ENCODE results near the gene DNAJB5.
"Not testable (repeated sequence)": the region's sequence is repeated elsewhere in the genome, so short reads cannot be mapped to it uniquely, and the experiment has no call there.

The DNAJB5 gene

GRCh38 chr9:34989003-34989945 is at the start of gene DNAJB5:
Gene DNAJB5, plus strand, starts transcription at chr9:34989745. Its CDS starts 886 bp downstream, at chr9:34990631.
- peak; percentile 100 for DNase-seq (ENCODE audit: low read depth)
- H3K4me3 ChIP-seq (ENCODE audit: low read depth, low read length) = peak within 1 kb of the TSS; percentile 86
- no peak for TF ChIP-seq CTCF (IDR thresholded peaks at IDR 0.05; ENCODE audit: insufficient read depth, low read depth, low read length, missing control alignments)

- DNase-seq (ENCODE audit: low read depth); H3K4me3 ChIP-seq (ENCODE audit: low read depth, low read length): not testable (repeated sequence)
Measured at GRCh38 chr9:34939989-34940388, 49.6 kb upstream of the DNAJB5 start.

DNA sequence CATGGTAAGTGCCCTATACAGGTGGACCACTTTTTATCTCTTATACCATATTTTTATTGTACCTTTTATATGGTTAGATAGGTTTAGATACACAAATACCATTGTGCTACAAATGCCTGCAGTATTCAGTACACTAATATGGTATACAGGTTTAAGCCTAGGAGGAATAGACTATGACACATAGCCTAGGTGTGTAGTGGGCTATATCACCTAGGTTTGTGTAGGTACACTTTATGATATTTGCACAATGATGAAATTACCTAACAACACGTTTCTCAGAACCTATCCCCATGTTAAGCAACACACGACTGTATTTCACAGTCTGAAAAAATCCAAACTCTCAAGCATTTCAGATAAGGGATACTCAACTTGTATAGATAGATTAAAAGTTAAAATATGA is 41.1 kb upstream of the DNAJB5 start:
- TF ChIP-seq CTCF (IDR thresholded peaks at IDR 0.05; ENCODE audit: insufficient read depth, low read depth, low read length, missing control alignments) = no peak
- H3K4me3 ChIP-seq (ENCODE audit: low read depth, low read length) = no peak overlapping the region
- DNase-seq (ENCODE audit: low read depth) = no peak

DNA sequence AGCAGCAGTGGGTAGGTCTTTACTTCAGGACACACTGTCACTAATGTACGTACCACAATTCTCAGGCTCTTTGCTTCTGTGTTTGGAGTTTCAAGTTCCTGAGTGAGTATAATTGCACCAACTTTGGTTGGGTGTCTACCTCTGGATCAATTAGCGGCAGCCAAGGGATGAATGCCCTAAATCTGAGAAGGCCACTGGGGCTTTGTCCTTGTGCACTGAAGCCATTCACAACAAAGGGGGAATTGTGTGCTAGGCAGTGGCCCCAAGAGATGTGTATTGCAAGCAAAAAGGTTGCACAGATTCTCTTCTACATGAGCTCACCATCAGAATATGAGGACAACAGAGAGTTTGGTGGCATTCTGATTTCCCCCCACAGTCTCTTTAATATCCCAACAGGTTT is 35.3 kb upstream of the DNAJB5 start:
- H3K4me3 ChIP-seq (ENCODE audit: low read depth, low read length) = no peak overlapping the region
- DNase-seq (ENCODE audit: low read depth) = no peak
- TF ChIP-seq CTCF (IDR thresholded peaks at IDR 0.05; ENCODE audit: insufficient read depth, low read depth, low read length, missing control alignments) = no peak

- not testable (repeated sequence) for H3K4me3 ChIP-seq (ENCODE audit: low read depth, low read length); DNase-seq (ENCODE audit: low read depth)
Measured at GRCh38 chr9:34956066-34956465, 33.5 kb upstream of the DNAJB5 start.

- DNase-seq (ENCODE audit: low read depth) = peak; percentile 43
- no peak for TF ChIP-seq CTCF (IDR thresholded peaks at IDR 0.05; ENCODE audit: insufficient read depth, low read depth, low read length, missing control alignments)
- no peak overlapping the region for H3K4me3 ChIP-seq (ENCODE audit: low read depth, low read length)
Measured at GRCh38 chr9:34956648-34957047, 32.9 kb upstream of the DNAJB5 start.

DNA sequence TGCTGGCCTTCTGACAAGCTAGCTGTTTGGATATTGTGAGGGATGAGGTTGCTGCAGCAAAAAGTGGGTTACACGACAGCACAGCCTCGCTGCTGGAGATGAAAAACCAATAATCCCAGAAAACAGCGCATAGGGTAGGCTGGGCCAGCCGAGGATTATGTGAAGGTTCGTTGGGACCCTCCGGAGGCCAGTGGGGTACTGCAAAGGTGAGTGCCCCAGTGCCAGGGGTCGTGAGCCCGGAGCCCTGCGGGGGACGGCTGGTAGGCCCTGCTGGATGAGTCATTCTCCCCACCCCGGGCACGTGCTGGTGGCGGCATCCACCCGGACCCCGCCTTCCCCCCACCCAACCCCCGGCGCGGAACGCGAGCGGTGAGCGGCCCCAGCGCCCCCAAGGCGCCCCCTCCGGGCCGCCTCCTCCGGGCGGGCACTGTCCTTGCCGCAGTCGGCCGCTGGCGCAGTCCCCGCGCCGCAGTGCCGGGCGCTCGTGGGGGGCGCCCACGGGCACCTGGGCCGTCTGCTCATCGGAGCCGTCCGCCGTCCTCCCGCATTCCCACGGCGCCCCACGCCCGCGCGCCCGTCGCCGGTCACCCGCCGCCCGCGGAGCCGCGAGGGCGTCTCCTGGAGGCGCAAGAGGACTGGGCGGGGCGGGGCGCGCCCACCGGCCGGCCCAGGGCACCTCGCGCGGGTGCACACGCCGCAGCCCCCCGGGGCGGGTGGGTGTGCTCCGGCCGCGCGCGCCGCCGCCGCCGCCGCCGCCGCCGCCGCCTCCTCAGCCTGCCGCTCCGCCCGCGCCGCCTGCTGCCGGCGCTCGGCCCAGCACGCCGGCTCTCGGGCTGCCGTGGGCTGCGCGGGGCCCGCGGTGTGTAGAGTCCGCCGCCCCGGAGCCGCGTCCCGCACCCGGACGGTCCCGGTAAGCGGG is 31.8 kb upstream of the DNAJB5 start, which contains the start of gene PHF24:
TSS of gene PHF24 (plus strand) at position 794 of the 919 bp plus-strand sequence. CDS start 13,014 bp downstream, outside the sequence.
- peak; percentile 17 for TF ChIP-seq CTCF (IDR thresholded peaks at IDR 0.05; ENCODE audit: insufficient read depth, low read depth, low read length, missing control alignments)

More for the DNA sequence above, 31.8 kb upstream of the DNAJB5 start, which contains the start of gene PHF24:
- peak; percentile 15 for DNase-seq (ENCODE audit: low read depth)
- H3K4me3 ChIP-seq (ENCODE audit: low read depth, low read length) = no peak within 1 kb of the TSS

All from GM12865 (cell line).